ENCODE measurements around the gene CARNS1.

CARNS1 gene

GRCh38 chr11:67408437-67409200 is 6.9 kb upstream of the CARNS1 start:
- in situ Hi-C loops (cut with MboI; ENCODE audit: low sequenced_read_pairs): no loop called here

DNA sequence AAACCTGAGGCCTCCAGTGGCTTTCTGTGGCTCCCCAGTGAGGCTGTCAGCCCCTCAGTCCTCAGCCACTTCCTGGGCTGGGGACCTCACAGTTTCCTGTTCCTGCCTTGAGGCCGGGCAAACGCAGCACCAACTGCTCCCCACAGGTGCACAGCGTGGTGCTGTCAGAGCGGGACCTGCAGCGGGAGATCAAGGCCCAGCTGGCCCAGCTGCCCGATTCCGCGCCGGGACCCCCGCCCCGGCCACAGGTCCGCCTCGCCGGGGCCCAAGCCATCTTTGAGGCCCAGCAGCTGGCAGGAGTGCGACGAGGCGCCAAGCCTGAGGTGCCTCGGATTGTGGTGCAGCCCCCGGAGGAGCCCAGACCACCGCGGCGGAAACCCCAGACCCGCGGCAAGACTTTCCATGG is 6.2 kb upstream of the CARNS1 start:
- in situ Hi-C loops (cut with MboI; ENCODE audit: low sequenced_read_pairs): no loop called here

- in situ Hi-C loops (cut with MboI; ENCODE audit: low sequenced_read_pairs): no loop called here
Measured at GRCh38 chr11:67409781-67410368, 5.6 kb upstream of the CARNS1 start.

GRCh38 chr11:67410369-67410831 is 5.1 kb upstream of the CARNS1 start:
- in situ Hi-C loops (cut with MboI; ENCODE audit: low sequenced_read_pairs): no loop called here

GRCh38 chr11:67410984-67411784 is 4.3 kb upstream of the CARNS1 start:
- in situ Hi-C loops (cut with MboI; ENCODE audit: low sequenced_read_pairs): no loop called here

DNA sequence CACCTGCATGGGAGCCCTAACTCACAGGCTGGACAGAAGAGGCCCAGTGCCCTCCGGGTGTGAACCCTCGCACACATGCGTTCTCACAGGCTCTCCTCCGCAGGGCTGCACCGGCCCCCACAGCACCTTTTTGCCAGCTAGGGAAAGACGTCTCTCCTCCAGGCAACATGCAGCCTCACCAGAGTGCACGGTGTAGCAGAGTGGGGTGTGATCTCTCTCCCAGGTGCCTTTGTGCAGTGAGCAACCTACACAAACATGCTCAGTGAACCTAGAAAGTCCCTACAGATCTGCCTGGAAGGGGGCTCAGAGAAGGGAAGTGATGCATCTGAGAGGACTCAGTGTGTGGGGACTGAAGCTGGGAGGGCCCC is 3.7 kb upstream of the CARNS1 start:
- in situ Hi-C loops (cut with MboI; ENCODE audit: low sequenced_read_pairs): no loop called here

DNA sequence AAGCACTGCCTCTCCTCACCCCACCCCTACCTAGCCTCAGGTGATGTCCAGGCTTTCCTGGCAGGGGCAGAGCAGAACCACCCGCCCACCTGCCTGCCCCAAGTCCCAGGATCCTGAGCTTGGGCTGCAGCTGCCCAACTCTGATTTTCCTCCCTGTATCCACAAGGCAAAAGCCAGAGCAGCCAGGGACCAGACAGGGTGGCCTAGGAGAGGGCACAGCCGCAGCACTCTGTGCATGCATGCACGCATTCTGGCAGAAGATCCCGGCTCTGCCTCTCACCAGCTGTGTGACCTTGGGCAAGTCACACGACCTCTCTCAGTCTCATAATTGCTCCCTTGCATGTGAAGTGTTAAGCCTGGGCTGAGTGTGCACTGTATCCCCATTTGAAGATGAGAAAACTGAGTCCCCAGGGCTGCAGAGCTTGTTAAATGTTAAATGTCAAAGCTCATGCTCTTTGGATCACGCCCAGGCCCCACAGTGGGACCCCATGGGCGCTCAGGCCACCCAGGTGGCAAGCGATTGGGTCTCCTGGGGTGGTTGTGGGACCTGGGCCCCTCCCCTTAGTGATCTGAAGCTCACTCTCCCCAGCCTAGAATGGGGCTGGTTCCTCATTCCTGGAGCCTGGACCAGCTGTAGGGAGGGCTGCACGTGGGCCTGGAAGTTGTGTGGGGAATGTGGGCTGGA is 2.8 kb upstream of the CARNS1 start:
- in situ Hi-C loops (cut with MboI; ENCODE audit: low sequenced_read_pairs): no loop called here

DNA sequence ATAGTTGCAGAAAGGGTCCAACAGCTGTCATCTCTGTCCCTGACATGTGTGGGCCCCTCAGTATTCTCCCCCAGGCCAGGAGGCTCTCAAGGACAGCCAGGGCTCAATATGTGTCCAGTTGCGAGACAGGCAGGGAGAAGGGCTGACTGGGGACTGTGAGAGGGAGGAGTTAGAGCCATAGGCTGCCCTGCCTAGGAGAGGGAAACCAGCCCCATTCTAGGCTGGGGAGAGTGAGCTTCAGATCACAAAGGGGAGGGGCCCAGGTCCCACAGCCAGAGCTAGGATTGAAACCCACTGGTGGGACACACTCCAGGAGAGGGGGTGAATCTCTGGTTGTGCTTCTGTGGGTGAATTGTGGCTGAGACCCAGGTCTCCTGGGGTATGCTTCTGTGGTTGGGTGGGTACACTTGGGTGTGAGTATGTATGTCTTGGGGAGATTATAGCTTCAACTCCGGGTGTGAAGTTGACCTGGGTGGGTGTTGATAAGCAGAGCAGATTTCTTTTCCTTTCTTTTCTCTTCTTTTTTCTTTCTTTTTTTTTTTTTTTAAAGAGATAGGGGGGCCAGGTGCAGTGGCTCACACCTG is 2.1 kb upstream of the CARNS1 start:
- in situ Hi-C loops (cut with MboI; ENCODE audit: low sequenced_read_pairs): no loop called here

DNA sequence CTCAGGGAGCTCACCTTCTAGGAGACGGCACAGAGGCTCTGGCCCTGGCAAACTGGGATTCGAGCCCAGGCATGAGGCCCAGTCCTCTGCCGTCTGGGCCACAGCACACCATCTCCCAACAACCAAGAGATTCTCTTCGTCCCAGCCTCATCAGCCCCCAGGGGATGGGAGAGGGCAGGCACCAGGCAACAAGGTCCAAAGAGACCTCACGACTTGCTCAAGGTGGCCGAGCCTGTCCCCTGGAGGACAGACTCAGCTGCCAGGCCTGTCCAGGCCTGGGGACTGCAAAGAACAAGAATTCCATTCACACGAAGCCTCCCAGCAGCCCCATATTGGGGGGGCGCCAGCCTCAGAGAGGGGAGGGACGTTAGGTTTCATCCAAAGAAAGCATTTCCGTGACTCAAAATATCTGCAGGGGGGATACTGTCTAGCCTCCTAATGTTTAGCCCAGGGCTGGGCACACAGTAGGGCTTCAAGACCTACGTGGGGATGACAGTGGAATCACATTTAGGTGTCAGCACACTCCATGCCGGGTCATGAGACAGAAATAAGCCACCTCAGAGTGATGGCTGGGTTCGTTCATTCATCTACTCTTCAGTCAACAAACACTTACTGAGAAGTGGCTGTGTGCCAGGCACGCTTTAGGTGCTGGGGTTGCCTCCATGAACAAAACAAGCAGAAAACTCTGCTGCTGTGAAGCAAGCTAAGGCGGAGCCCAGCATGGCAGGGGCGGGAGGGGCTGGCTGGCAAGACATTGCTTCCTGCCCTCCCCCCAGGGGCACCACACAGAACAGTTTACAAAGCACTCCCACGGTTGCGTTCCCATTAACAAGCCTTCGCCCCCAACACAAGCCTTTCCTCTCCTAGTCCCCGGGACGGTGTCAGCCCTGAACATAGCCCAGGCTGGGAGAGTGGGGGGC is 1.2 kb downstream of the CARNS1 start:
- in situ Hi-C loops (cut with MboI; ENCODE audit: low sequenced_read_pairs): no loop called here

GRCh38 chr11:67417425-67417824 is 1.9 kb downstream of the CARNS1 start:
- in situ Hi-C loops (cut with MboI; ENCODE audit: low sequenced_read_pairs): no loop called here

- in situ Hi-C loops (cut with MboI; ENCODE audit: low sequenced_read_pairs): no loop called here
Measured at GRCh38 chr11:67418476-67419281, 3.2 kb downstream of the CARNS1 start.

DNA sequence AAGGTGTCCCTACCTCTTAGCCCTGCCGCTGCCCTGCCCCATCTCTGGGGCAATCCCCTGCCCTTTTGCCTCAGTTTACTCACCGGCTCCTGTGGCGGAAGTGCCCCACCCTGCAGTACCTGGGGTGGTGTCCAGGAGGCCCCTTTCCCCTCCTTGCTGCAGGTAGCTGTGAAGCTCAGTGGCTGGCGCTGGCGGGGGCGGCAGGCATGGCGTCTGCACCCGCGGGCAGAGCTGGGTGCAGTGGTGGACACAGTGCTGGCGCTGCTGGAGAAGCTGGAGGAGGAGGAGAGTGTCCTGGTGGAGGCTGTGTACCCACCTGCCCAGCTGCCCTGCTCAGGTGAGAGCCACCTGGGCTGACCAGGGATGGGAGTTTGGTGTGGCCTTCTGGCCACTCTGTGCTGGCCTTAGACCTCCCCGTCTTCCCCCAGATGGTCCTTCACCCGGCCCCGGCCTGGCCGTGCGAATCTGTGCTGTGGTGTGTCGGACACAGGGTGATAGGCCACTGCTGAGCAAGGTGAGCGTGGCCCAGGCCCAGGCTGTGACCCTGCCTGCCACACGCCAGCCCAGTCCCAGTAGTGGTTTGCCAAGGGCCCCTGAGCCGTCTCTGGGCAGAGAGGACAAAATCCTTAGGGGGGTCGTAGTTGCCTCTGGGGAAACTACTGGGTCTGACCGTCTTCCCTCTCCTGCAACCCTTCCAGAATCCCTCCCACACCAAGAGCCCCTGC is 4.0 kb downstream of the CARNS1 start:
- in situ Hi-C loops (cut with MboI; ENCODE audit: low sequenced_read_pairs): no loop called here

DNA sequence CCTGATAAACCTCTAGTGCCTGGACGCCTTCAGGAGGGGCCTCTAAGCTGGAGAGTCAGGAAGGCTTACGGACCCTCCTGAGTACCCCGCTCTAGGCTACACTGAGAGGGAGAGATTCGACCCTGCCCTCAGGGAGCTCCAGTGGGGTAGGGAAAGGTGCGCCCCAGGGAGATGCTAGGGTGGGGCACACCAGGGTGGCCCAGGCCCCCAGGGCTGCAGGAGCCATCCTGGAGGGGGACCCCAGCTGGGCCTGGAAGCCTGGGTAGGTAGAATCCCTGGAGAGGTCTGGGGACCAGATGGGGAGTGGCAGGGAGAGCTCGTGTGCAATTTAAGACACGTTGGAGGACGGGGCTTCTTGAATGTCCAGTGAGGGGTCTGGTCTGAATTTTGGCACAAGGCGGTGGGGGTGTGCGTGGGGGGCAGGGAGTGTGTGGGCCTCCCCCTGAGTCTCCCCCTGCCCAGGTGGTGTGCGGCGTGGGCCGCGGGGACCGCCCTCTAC is 4.7 kb downstream of the CARNS1 start:
- in situ Hi-C loops (cut with MboI; ENCODE audit: low sequenced_read_pairs): no loop called here

GRCh38 chr11:67420646-67421429 is 5.4 kb downstream of the CARNS1 start:
- in situ Hi-C loops (cut with MboI; ENCODE audit: low sequenced_read_pairs): no loop called here

DNA sequence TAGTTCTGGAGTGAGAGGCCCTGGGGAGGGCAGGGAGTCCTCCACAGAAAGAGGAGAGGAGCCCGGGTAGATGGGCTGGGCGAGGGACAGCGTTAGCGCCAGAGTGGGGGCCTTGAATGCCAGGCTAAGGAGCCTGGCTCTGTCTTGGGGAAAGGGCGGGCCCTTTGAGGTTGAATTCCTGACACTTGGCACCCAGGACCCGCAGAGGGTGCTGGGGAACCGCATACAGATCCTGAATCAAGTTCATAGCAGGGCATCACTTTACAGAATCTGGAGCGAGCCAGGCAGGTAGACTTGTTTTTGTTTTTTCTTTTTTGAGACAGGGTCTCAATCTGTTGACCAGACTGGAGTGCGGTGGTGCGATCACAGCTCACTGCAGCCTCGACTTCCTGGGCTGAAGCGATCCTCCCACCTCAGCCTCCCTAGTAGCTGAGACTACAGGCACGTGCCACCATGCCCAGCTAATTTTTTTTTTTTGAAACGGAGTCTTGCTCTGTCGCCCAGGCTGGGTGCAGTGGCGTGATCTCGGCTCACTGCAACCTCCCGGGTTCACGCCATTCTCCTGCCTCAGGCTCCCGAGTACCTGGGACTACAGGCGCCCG is 6.1 kb downstream of the CARNS1 start:
- in situ Hi-C loops (cut with MboI; ENCODE audit: low sequenced_read_pairs): no loop called here

DNA sequence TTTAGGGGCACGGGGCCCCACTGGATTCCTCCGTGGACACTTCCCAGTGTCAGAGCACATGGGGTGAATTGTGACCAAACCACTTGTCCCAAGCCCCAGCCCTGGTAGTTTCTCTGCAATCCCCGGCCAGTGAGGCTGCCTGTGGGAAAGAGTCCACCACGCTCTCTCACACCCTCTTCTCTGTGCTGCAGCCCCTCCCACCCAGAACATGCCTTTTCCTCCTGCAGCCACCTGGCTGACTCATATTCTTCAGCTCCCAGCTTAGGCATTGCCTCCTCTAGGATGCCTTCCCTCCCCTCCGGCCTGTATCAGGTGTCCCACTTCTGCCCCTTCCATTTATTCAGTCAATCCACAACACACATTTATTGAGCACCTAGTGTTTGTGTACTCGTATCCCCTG is 7.4 kb downstream of the CARNS1 start:
- in situ Hi-C loops (cut with MboI; ENCODE audit: low sequenced_read_pairs): no loop called here

DNA sequence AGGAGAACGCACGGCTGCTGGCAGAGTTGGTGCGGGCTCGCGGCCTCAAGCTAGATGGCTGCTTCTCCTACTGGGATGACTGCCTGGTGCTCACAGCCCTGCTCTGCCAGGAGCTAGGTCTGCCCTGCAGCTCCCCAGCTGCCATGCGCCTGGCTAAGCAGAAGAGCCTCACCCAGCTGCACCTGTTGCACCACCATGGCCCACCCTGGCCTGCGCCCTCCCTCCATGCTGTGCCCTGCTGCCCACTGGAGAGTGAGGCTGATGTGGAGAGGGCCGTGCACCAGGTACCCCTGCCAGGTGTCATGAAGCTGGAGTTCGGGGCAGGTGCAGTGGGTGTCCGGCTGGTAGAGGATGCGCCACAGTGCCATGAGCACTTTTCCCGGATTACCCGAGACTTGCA is 8.0 kb downstream of the CARNS1 start:
- in situ Hi-C loops (cut with MboI; ENCODE audit: low sequenced_read_pairs): no loop called here
